Mesothelial cell of epicardium (in vitro differentiated cells): ENCODE results near the gene MAN2B2. TPM values are rescaled to one million over a fixed set of nuclear protein-coding genes. Genes with fewer than 3 reads are reported as not detected.
"Not testable (repeated sequence)": the region's sequence is repeated elsewhere in the genome, so short reads cannot be mapped to it uniquely, and the experiment has no call there.

Experiments
- DNase-seq, 2 experiments: peaks; one replicate each; pipeline ENCODE4 v3.0.0; 2021; ENCODE audit warnings: low spot score in 2 of 2; ENCODE audit not compliant: unreplicated experiment in 2 of 2
- H3K27ac Mint-ChIP-seq: 2 replicates; pipeline ENCODE4 v1.8.0; 2021; ENCODE audit warnings: mixed read lengths
- H3K27me3 Mint-ChIP-seq: 2 replicates; pipeline ENCODE4 v1.8.0; 2021; ENCODE audit warnings: low read depth, mixed read lengths
- H3K36me3 Mint-ChIP-seq: 2 replicates; pipeline ENCODE4 v1.8.0; 2021; ENCODE audit warnings: mixed read lengths
- H3K4me1 Mint-ChIP-seq: 2 replicates; pipeline ENCODE4 v1.8.0; 2021; ENCODE audit warnings: mixed read lengths
- H3K4me3 Mint-ChIP-seq: 2 replicates; pipeline ENCODE4 v1.8.0; 2021; ENCODE audit warnings: mild to moderate bottlenecking, moderate library complexity, mixed read lengths
- H3K9me3 Mint-ChIP-seq: 2 replicates; pipeline ENCODE4 v1.8.0; 2021; ENCODE audit warnings: mixed read lengths
- total RNA-seq: library from RNA; stranded (reverse); gene quantifications from 3 replicates; pipeline ENCODE4 v1.2.1, GENCODE V29; 2021
- TF ChIP-seq, protein P1 (sequence below): fragments of 200-600 bp; sonication (generic); IDR thresholded peaks from one replicate; pipeline ENCODE4 v1.5.0; 2021; ENCODE audit warnings: antibody characterized with exemption; ENCODE audit not compliant: unreplicated experiment

The MAN2B2 gene
- total RNA-seq, 1 donor from 2014 or later: 24.0 TPM

DNA sequence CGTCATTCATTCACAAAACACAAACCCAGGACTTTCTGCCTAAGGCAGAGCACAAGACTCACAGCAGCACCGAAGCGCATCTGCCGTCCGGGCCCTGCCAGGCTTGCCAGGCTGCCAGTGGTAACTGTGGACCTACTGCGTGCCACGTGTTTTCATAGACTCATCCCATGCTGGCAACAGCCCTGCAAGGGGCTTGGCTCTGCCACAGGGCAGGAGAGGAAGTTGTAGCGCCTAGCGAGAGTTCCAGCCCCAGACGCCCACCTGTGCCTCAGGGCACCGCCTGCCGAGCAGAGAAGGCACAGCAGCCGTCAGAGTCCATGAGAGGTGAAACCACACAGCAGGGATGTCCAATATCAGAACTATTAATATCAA is 46.6 kb downstream of the MAN2B2 start:
- no peak for DNase-seq
- no peak overlapping the region for H3K27ac Mint-ChIP-seq
- H3K4me3 Mint-ChIP-seq: no peak overlapping the region
- no peaks in the 10 kb centered on the region for H3K27me3 Mint-ChIP-seq
- H3K36me3 Mint-ChIP-seq: peaks cover 16% of the 10 kb centered on the region
- TF ChIP-seq, protein P1, sequence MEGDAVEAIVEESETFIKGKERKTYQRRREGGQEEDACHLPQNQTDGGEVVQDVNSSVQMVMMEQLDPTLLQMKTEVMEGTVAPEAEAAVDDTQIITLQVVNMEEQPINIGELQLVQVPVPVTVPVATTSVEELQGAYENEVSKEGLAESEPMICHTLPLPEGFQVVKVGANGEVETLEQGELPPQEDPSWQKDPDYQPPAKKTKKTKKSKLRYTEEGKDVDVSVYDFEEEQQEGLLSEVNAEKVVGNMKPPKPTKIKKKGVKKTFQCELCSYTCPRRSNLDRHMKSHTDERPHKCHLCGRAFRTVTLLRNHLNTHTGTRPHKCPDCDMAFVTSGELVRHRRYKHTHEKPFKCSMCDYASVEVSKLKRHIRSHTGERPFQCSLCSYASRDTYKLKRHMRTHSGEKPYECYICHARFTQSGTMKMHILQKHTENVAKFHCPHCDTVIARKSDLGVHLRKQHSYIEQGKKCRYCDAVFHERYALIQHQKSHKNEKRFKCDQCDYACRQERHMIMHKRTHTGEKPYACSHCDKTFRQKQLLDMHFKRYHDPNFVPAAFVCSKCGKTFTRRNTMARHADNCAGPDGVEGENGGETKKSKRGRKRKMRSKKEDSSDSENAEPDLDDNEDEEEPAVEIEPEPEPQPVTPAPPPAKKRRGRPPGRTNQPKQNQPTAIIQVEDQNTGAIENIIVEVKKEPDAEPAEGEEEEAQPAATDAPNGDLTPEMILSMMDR: no peak
- H3K4me1 Mint-ChIP-seq: peaks cover 3% of the 10 kb centered on the region
- peaks cover 4% of the 10 kb centered on the region for H3K9me3 Mint-ChIP-seq

DNA sequence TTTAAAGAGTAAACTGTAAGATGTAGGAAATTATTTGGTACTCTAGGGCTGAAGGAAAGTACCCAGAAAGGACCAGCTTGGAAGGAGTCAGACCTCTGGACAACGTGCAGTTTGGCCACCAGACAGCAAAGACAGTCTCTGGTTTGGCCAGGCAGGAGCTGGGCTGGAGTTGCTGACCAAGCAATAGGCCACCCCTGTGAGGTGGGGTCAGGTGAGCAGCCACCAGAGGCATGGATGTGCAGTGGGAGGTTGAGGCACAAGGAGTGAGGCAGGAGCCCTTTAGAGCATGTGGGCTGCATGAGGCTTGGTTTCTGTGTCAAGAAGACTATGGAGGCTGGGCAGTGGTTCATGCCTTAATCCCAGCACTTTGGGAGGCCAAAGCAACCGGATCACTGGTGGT is 47.8 kb downstream of the MAN2B2 start:
- H3K4me1 Mint-ChIP-seq: peaks cover 3% of the 10 kb centered on the region
- peaks cover 4% of the 10 kb centered on the region for H3K9me3 Mint-ChIP-seq
- TF ChIP-seq, protein P1: no peak
- no peak overlapping the region for H3K27ac Mint-ChIP-seq
- H3K27me3 Mint-ChIP-seq: no peaks in the 10 kb centered on the region
- DNase-seq: no peak
- no peak overlapping the region for H3K4me3 Mint-ChIP-seq
- peaks cover 11% of the 10 kb centered on the region for H3K36me3 Mint-ChIP-seq

DNA sequence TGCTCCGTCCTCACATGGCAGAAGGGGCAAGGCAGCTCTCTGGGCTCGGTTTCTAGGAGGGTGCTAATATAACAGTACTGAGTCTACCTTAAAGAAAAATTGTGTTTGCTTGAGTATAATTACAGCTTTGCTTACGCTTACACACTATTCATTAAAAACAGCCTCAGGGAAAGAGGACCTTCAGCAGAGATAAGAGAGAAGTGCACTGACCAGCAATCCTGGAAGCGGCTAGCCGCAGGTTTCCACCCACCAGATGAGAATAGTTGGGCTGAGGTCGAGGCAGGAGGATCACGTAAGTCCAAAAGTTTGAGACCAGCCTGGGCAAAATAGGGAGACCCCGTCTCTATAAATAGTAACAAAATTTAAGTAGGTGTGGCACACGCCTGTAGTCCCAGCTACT is 50.3 kb downstream of the MAN2B2 start:
- Mint-ChIP-seq H3K4me3 (no peak overlapping the region), H3K36me3 (peaks cover 7% of the 10 kb centered on the region), H3K27me3 (no peaks in the 10 kb centered on the region), H3K4me1 (peaks cover 3% of the 10 kb centered on the region), H3K27ac (no peak overlapping the region), H3K9me3 (peaks cover 4% of the 10 kb centered on the region)
- TF ChIP-seq, protein P1: no peak
- DNase-seq: no peak

DNA sequence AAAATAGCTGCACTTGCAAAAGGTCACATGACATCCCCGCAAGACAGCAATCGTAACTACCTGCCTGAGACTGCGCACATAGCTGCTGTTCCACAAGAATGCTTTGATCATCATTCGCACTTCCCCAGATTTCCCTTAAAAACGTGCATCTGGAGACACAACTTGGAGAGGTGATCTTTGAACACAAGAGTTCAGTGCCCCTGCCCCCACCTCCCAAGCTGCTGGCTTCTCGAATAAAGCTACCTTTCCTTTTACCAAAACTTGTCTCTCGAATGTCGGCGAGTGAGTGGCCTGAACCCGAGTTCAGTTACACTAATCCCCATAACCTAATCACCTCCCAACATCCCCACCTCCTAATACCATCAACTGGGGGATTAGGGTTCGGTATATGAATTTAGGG is 51.1 kb downstream of the MAN2B2 start:
- peaks cover 7% of the 10 kb centered on the region for H3K36me3 Mint-ChIP-seq
- H3K27me3 Mint-ChIP-seq: no peaks in the 10 kb centered on the region
- H3K4me3 Mint-ChIP-seq: no peak overlapping the region
- DNase-seq: no peak
- TF ChIP-seq, protein P1: no peak
- no peak overlapping the region for H3K27ac Mint-ChIP-seq
- peaks cover 3% of the 10 kb centered on the region for H3K4me1 Mint-ChIP-seq
- H3K9me3 Mint-ChIP-seq: peaks cover 4% of the 10 kb centered on the region

DNA sequence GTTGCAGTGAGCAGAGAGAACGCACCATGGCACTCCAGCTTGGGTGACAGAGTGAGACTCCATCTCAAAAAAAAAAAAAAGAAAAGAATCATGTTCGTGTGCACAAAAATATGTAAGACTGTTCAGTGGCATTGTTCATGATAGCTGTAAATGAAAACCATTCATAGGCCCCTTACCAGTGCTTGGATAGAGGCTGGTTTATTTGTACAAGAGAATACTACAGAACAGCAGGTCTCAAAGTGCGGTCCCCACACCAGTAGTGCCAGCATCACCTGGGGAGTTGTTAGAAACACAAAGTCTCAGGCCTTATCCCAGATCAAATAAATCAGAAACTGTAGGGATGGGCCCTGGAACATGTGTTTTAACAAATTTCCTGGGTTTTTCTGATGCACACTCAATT is 52.8 kb downstream of the MAN2B2 start:
- no peak for DNase-seq
- Mint-ChIP-seq H3K9me3 (no peaks in the 10 kb centered on the region), H3K27ac (no peak overlapping the region), H3K4me1 (peaks cover 5% of the 10 kb centered on the region), H3K4me3 (no peak overlapping the region), H3K27me3 (no peaks in the 10 kb centered on the region), H3K36me3 (no peaks in the 10 kb centered on the region)
- TF ChIP-seq, protein P1: no peak

DNA sequence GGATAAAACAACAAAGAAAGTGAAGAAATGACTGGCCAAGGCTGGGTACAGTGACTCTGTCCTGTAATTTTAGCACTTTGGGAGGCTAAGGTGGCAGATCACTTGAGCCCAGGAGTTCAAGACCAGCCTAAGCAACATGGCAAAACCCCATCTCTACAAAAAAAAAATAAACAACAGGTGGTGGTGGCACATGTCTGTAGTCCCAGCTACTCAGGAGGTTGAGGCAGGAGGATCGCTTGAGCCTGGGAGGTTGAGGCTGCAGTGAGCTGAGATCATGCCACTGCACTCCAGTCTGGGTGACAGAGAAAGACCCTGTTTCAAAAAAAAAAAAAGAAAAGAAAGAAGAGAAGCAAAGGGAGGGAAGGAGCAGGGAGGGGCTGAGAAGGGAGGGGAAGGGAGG is 53.5 kb downstream of the MAN2B2 start:
- H3K4me1 Mint-ChIP-seq: peaks cover 11% of the 10 kb centered on the region

More for the DNA sequence above, 53.5 kb downstream of the MAN2B2 start:
- not testable (repeated sequence) for H3K36me3 Mint-ChIP-seq, H3K4me3 Mint-ChIP-seq, H3K9me3 Mint-ChIP-seq, H3K27me3 Mint-ChIP-seq, H3K27ac Mint-ChIP-seq, DNase-seq
